Measurements from ENCODE around the gene SLC30A7. TPM values are rescaled to one million over a fixed set of nuclear protein-coding genes. Genes with fewer than 3 reads are reported as not detected.

Gene SLC30A7
- total RNA-seq, 2 experiments from 2014 or later: 28.8 to 30.0 TPM

DNA sequence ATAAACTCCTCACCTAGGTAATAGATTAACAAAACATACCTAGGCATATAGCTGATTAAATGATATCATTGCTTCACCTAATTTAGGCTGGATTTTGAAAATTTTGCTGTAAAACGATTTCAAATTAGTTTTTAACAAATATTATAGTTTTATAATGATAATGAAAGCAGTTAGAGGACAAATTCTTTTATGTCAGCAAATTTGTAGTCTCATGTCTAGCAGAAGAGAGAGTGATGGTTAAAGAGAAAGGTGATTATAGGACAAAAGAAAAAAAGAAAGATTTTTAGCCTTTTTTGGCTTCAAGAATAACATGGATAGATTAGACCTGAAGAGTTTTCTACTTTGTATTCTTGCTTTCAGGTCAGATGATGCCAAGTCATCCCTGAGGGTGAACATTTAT, 133.3 kb downstream of the SLC30A7 start:
- Mint-ChIP-seq H3K9me3 (ENCODE audit: insufficient read depth) (no peaks in the 10 kb centered on the region), H3K4me1 (ENCODE audit: low read depth) (peaks cover 46% of the 10 kb centered on the region), H3K27ac (no peak overlapping the region), H3K36me3 (ENCODE audit: low read depth) (peaks cover 53% of the 10 kb centered on the region), H3K27me3 (ENCODE audit: low read depth) (no peaks in the 10 kb centered on the region), H3K4me3 (no peak overlapping the region)
- no peak for ATAC-seq
- ChIA-PET POLR2A (no interaction called here), CTCF (interaction anchor here (1.2 kb wide), 1 partner anchor 210 kb away, joined by 4 read pairs; no protein-coding TSS in a partner anchor)
- no peak for DNase-seq

DNA sequence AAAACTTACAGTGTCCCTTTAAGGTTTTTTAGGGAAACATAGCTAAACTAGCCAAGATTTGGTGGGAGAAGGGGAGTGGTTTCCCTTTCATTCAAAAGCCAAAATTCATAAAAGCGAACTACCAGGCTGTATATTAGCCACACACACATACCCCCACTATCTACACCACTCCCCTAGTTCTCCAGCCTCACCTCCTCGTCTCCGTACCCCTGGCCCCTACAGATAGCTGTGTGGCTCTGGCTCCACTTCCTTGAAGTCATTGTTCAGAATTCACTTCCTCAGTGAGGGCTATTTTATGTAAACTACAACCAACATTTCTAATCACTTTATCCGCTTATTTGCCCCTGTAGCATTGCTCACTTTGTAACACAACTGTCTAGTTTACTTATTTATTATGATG, 135.0 kb downstream of the SLC30A7 start:
- CTCF ChIA-PET: interaction anchor here (1.1 to 2.2 kb wide), 4 partner anchors 9 to 258 kb away, joined by 3 to 6 read pairs (median 3); no protein-coding TSS in a partner anchor

More for the DNA sequence above, 135.0 kb downstream of the SLC30A7 start:
- DNase-seq: no peak
- Mint-ChIP-seq H3K27me3 (ENCODE audit: low read depth) (no peaks in the 10 kb centered on the region), H3K4me1 (ENCODE audit: low read depth) (peaks cover 42% of the 10 kb centered on the region), H3K9me3 (ENCODE audit: insufficient read depth) (no peaks in the 10 kb centered on the region), H3K27ac (no peak overlapping the region), H3K36me3 (ENCODE audit: low read depth) (peaks cover 59% of the 10 kb centered on the region), H3K4me3 (no peak overlapping the region)
- no peak for ATAC-seq
- POLR2A ChIA-PET: no interaction called here

Other genes with a start within 250 kb of the SLC30A7 start
- under 1 TPM; 0.08 to 0.11 TPM for gene VCAM1, start 176.3 kb upstream of the SLC30A7 start, total RNA-seq
- gene EXTL2, start 1.2 kb upstream of the SLC30A7 start, total RNA-seq: 1 to 10 TPM; 2.0 to 2.6 TPM
- gene DPH5, start 129.7 kb downstream of the SLC30A7 start, total RNA-seq: 10 to 100 TPM; 37.8 to 41.7 TPM